Right lobe of liver (tissue), 4 donors: ENCODE data around the gene TBC1D19.
"Not testable (repeated sequence)": the region's sequence is repeated elsewhere in the genome, so short reads cannot be mapped to it uniquely, and the experiment has no call there.

Experiments
- CTCF ChIP-seq, 4 donors: fragments of 200-600 bp in 3 of 4; fragments of 450-650 bp in 1 of 4; IDR thresholded peaks; one replicate each; pipeline versions ENCODE4 v1.5.1 to v1.8.0; 2016 to 2022; ENCODE audit warnings: antibody characterized with exemption in 4 of 4, mild to moderate bottlenecking in 2 of 4
- POLR2A ChIP-seq: fragments of 450-650 bp; IDR thresholded peaks from one replicate; pipeline ENCODE4 v1.6.1; 2017; ENCODE audit warnings: antibody characterized with exemption, mild to moderate bottlenecking
- donor health status: DM: no; HTN: no; CAD: no.
- donor health status: DM: no; HTN: no; CAD: no.
- donor health status: DM: no; HTN: yes; CAD: no.

DNA sequence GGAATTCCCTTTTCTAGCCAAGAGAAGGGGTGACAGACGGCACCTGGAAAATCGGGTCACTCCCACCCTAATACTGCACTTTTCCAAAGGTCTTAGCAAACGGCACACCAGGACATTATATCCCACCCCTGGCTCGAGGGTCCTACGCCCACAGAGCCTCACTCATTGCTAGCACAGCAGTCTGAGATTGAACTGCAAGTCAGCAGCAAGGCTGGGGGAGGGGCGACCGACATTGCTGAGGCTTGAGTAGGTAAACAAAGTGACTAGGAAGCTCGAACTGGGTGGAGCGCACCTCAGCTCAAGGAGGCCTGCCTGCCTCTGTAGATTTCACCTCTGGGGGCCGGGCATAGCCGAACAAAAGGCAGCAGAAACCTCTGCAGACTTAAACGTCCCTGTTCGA is 110.2 kb downstream of the TBC1D19 start:
- TF ChIP-seq POLR2A; CTCF (IDR thresholded peaks at IDR 0.05): not testable (repeated sequence)
